Neural cell (in vitro differentiated cells): ENCODE results near the gene SFXN4. TPM values are rescaled to one million over a fixed set of nuclear protein-coding genes. Genes with fewer than 3 reads are reported as not detected.

Experiments
- H2AFZ ChIP-seq: fragments of 200-600, 300-800 bp; sonication (generic), shearing (Covaris generic); 2 replicates; pipeline ENCODE4 v1.6.0; 2014; ENCODE audit warnings: low read depth, mild to moderate bottlenecking, antibody characterized with exemption, low read length, moderate library complexity
- H3F3A ChIP-seq: fragments of 200-600 bp; shearing (Covaris generic); 2 replicates; pipeline ENCODE4 v1.6.1; 2016; ENCODE audit warnings: mild to moderate bottlenecking, moderate library complexity, mixed read lengths, antibody characterized with exemption, low read length; ENCODE audit not compliant: insufficient read depth, poor library complexity, severe bottlenecking
- H3K27ac ChIP-seq: fragments of 200-600, 300-800 bp; sonication (generic), shearing (Covaris generic); 2 replicates; pipeline ENCODE4 v1.5.1; 2014; ENCODE audit warnings: mild to moderate bottlenecking, low read length, moderate library complexity
- H3K27me3 ChIP-seq: fragments of 300-800, 200-600 bp; sonication (generic), shearing (Covaris generic); 2 replicates; pipeline ENCODE4 v1.6.0; 2014; ENCODE audit warnings: mild to moderate bottlenecking, low read depth, low read length, moderate library complexity; ENCODE audit not compliant: insufficient read depth
- H3K36me3 ChIP-seq: fragments of 300-800, 200-600 bp; sonication (generic), shearing (Covaris generic); 2 replicates; pipeline ENCODE4 v1.5.1; 2014; ENCODE audit warnings: mild to moderate bottlenecking, antibody characterized with exemption, low read length, moderate library complexity; ENCODE audit not compliant: insufficient read depth
- H3K4me2 ChIP-seq: fragments of 300-800, 200-600 bp; sonication (generic), shearing (Covaris generic); 2 replicates; pipeline ENCODE4 v1.6.0; 2014; ENCODE audit warnings: mild to moderate bottlenecking, low read length
- H3K4me3 ChIP-seq: fragments of 300-800, 200-600 bp; sonication (generic), shearing (Covaris generic); 2 replicates; pipeline ENCODE4 v1.5.1; 2014; ENCODE audit warnings: mild to moderate bottlenecking, low read length, moderate library complexity
- H3K79me2 ChIP-seq: fragments of 200-600 bp; shearing (Covaris generic); replicated peaks from 2 replicates; pipeline ENCODE4 v1.6.0; 2014; ENCODE audit warnings: mild to moderate bottlenecking, low read length, moderate library complexity; ENCODE audit not compliant: insufficient read depth
- H3K9ac ChIP-seq: fragments of 300-800, 200-600 bp; sonication (generic), shearing (Covaris generic); 2 replicates; pipeline ENCODE4 v1.6.1; 2016; ENCODE audit warnings: mild to moderate bottlenecking, low read length, mixed read lengths
- H3K9me2 ChIP-seq: fragments of 200-600 bp; shearing (Covaris generic); 2 replicates; pipeline ENCODE4 v1.6.1; 2016; ENCODE audit warnings: mild to moderate bottlenecking, low read length, mixed read lengths; ENCODE audit not compliant: insufficient read depth
- H3K9me3 ChIP-seq: fragments of 200-600, 300-800 bp; sonication (generic), shearing (Covaris generic); 2 replicates; pipeline ENCODE4 v1.6.1; 2016; ENCODE audit warnings: mild to moderate bottlenecking, mixed run types, low read length, moderate library complexity, mixed read lengths
- H4K20me1 ChIP-seq: fragments of 200-600 bp; shearing (Covaris generic); 2 replicates; pipeline ENCODE4 v1.6.1; 2016; ENCODE audit warnings: mild to moderate bottlenecking, mixed run types; ENCODE audit not compliant: insufficient read depth
- EP300 ChIP-seq: fragments of 450-650 bp; conservative IDR thresholded peaks from 2 replicates; pipeline ENCODE4 v1.6.1; 2014; ENCODE audit warnings: antibody characterized with exemption, mild to moderate bottlenecking, moderate library complexity; ENCODE audit not compliant: poor library complexity, severe bottlenecking
- EZH2 ChIP-seq: fragments of 200-600, 300-800 bp; shearing (Covaris generic), sonication (generic); IDR thresholded peaks from 2 replicates; pipeline ENCODE4 v1.6.1; 2014; ENCODE audit warnings: antibody characterized with exemption, low read length, borderline replicate concordance, mild to moderate bottlenecking; ENCODE audit not compliant: insufficient read depth, poor library complexity, severe bottlenecking
- MXI1 ChIP-seq: fragments of 450-650 bp; conservative IDR thresholded peaks from 2 replicates; pipeline ENCODE4 v1.6.1; 2014; ENCODE audit warnings: antibody characterized with exemption, mild to moderate bottlenecking; ENCODE audit not compliant: poor library complexity, severe bottlenecking
- POLR2AphosphoS5 ChIP-seq: IDR thresholded peaks from 2 replicates; pipeline ENCODE4 v1.6.1; 2012
- RAD21 ChIP-seq: fragments of 450-650 bp; conservative IDR thresholded peaks from 2 replicates; pipeline ENCODE4 v1.6.1; 2014; ENCODE audit warnings: antibody characterized with exemption, mild to moderate bottlenecking, moderate library complexity
- SMC3 ChIP-seq: fragments of 450-650 bp; conservative IDR thresholded peaks from 2 replicates; pipeline ENCODE4 v1.6.1; 2014; ENCODE audit warnings: antibody characterized with exemption, mild to moderate bottlenecking, moderate library complexity; ENCODE audit not compliant: poor library complexity
- TAF1 ChIP-seq: IDR thresholded peaks from 2 replicates; pipeline ENCODE4 v1.6.1; 2012; ENCODE audit warnings: low read depth
- polyA plus RNA-seq: library from polyadenylated mRNA; depleted of rRNA; stranded (reverse); fragments of >200 nt; gene quantifications from 2 replicates; pipeline ENCODE4 v1.2.3, GENCODE V29; 2014
- TF ChIP-seq, protein P1 (sequence below): IDR thresholded peaks from 2 replicates; pipeline ENCODE4 v1.6.1; 2012; ENCODE audit warnings: borderline replicate concordance
- TF ChIP-seq, protein P2 (sequence below): fragments of 450-650 bp; IDR thresholded peaks from 2 replicates; pipeline ENCODE4 v1.5.1; 2014; ENCODE audit warnings: antibody characterized with exemption, mild to moderate bottlenecking, moderate library complexity; ENCODE audit not compliant: poor library complexity, severe bottlenecking

Gene SFXN4
- polyA plus RNA-seq, 1 donor from 2014 or later, result 23.7 TPM

DNA sequence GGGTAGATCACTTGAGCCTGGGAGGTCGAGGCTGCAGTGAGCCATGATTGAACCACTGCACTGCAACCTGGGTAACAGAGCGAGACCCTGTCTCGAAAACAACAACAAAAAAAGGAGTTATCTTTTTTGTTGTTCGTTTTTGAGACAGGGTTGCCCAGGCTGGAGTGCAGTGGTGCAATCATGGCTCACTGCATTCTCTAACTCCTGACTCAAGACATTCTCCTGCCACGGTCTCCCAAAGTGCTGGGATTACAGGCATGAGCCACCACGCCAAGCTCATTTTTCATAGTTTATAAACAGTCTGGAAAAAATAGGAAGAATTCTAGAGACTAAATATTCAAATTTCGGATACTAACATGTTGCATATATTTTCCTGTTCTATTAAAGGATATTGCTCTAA lies 29.4 kb downstream of the SFXN4 start:
- peaks cover 13% of the 10 kb centered on the region for H3K36me3 ChIP-seq
- H3K9ac ChIP-seq, result no peak overlapping the region
- no peaks in the 10 kb centered on the region for H3F3A ChIP-seq
- TF ChIP-seq EZH2 (no peak), EP300 (no peak)
- H3K27me3 ChIP-seq, result no peaks in the 10 kb centered on the region
- no peaks in the 10 kb centered on the region for H3K9me3 ChIP-seq
- no peak overlapping the region for H2AFZ ChIP-seq
- no peak overlapping the region for H3K27ac ChIP-seq
- no peaks in the 10 kb centered on the region for H3K9me2 ChIP-seq
- no peaks in the 10 kb centered on the region for H4K20me1 ChIP-seq
- H3K79me2 ChIP-seq, result no peaks in the 10 kb centered on the region
- no peak overlapping the region for H3K4me2 ChIP-seq
- H3K4me3 ChIP-seq, result no peak overlapping the region

DNA sequence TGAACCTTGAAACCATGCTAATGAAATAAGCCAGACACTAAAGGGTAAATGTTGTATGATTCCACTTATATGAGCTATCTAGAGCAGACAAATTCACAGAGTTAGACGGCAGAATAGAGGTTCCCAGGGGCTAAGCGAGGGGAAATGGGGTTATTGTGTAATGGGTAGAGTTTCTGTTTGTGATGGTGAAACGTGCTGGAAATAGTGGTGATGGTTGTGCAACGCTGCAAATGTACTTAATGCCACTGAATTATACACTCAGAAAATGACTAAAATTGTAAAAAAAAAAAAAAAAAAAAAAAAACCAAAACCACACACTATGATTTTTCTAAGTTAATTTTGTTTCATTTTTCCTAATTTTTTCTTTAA lies 30.0 kb downstream of the SFXN4 start:
- H3K4me3 ChIP-seq, result no peak overlapping the region
- peaks cover 13% of the 10 kb centered on the region for H3K36me3 ChIP-seq
- no peak overlapping the region for H3K27ac ChIP-seq
- TF ChIP-seq EZH2 (no peak), SMC3 (no peak), EP300 (no peak)
- TF ChIP-seq, protein P1, sequence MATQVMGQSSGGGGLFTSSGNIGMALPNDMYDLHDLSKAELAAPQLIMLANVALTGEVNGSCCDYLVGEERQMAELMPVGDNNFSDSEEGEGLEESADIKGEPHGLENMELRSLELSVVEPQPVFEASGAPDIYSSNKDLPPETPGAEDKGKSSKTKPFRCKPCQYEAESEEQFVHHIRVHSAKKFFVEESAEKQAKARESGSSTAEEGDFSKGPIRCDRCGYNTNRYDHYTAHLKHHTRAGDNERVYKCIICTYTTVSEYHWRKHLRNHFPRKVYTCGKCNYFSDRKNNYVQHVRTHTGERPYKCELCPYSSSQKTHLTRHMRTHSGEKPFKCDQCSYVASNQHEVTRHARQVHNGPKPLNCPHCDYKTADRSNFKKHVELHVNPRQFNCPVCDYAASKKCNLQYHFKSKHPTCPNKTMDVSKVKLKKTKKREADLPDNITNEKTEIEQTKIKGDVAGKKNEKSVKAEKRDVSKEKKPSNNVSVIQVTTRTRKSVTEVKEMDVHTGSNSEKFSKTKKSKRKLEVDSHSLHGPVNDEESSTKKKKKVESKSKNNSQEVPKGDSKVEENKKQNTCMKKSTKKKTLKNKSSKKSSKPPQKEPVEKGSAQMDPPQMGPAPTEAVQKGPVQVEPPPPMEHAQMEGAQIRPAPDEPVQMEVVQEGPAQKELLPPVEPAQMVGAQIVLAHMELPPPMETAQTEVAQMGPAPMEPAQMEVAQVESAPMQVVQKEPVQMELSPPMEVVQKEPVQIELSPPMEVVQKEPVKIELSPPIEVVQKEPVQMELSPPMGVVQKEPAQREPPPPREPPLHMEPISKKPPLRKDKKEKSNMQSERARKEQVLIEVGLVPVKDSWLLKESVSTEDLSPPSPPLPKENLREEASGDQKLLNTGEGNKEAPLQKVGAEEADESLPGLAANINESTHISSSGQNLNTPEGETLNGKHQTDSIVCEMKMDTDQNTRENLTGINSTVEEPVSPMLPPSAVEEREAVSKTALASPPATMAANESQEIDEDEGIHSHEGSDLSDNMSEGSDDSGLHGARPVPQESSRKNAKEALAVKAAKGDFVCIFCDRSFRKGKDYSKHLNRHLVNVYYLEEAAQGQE, result no peak
- H3K9me2 ChIP-seq, result no peaks in the 10 kb centered on the region
- no peaks in the 10 kb centered on the region for H3K27me3 ChIP-seq
- H3F3A ChIP-seq, result no peaks in the 10 kb centered on the region
- H3K9ac ChIP-seq, result no peak overlapping the region
- H3K4me2 ChIP-seq, result no peak overlapping the region
- no peak overlapping the region for H2AFZ ChIP-seq
- no peaks in the 10 kb centered on the region for H3K9me3 ChIP-seq
- no peaks in the 10 kb centered on the region for H4K20me1 ChIP-seq
- H3K79me2 ChIP-seq, result no peaks in the 10 kb centered on the region

DNA sequence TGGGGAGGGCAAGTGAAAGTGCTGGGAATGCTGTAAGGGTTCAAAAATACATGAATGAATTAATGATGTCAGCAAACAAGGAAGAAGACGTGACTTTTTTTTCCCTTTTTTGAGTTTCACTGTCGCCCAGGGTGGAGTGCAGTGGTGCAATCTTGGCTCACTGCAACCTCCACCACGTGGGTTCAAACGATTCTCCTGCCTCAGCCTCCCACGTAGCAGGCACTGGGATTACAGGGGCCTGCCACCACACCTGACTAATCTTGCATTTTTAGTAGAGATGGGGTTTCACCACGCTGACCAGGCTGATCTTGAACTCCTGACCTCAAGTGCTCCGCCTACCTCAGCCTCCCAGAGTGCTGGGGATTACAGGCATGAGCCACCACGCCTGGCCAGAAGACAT lies 31.6 kb downstream of the SFXN4 start:
- H3K27me3 ChIP-seq, result no peaks in the 10 kb centered on the region
- TF ChIP-seq POLR2AphosphoS5, result no peak
- TF ChIP-seq, protein P2, sequence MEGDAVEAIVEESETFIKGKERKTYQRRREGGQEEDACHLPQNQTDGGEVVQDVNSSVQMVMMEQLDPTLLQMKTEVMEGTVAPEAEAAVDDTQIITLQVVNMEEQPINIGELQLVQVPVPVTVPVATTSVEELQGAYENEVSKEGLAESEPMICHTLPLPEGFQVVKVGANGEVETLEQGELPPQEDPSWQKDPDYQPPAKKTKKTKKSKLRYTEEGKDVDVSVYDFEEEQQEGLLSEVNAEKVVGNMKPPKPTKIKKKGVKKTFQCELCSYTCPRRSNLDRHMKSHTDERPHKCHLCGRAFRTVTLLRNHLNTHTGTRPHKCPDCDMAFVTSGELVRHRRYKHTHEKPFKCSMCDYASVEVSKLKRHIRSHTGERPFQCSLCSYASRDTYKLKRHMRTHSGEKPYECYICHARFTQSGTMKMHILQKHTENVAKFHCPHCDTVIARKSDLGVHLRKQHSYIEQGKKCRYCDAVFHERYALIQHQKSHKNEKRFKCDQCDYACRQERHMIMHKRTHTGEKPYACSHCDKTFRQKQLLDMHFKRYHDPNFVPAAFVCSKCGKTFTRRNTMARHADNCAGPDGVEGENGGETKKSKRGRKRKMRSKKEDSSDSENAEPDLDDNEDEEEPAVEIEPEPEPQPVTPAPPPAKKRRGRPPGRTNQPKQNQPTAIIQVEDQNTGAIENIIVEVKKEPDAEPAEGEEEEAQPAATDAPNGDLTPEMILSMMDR, result no peak
- no peak for TF ChIP-seq EP300
- TF ChIP-seq EZH2, result no peak
- TF ChIP-seq TAF1, result no peak
- TF ChIP-seq, protein P1, result no peak
- no peak for TF ChIP-seq RAD21
- no peak for TF ChIP-seq MXI1
- H3K9me3 ChIP-seq, result no peaks in the 10 kb centered on the region
- H3K9ac ChIP-seq, result no peak overlapping the region
- H3K79me2 ChIP-seq, result no peaks in the 10 kb centered on the region
- H3K36me3 ChIP-seq, result peaks cover 13% of the 10 kb centered on the region
- H3K9me2 ChIP-seq, result no peaks in the 10 kb centered on the region
- no peak overlapping the region for H3K4me3 ChIP-seq
- H4K20me1 ChIP-seq, result no peaks in the 10 kb centered on the region
- H3K27ac ChIP-seq, result no peak overlapping the region
- no peaks in the 10 kb centered on the region for H3F3A ChIP-seq
- no peak overlapping the region for H3K4me2 ChIP-seq
- no peak overlapping the region for H2AFZ ChIP-seq
